Neural cell (in vitro differentiated cells): ENCODE measurements around the gene A1CF.
"Not testable (repeated sequence)": the region's sequence is repeated elsewhere in the genome, so short reads cannot be mapped to it uniquely, and the experiment has no call there.

Source experiments
- EZH2 ChIP-seq: fragments of 200-600, 300-800 bp; shearing (Covaris generic), sonication (generic); IDR thresholded peaks from 2 replicates; pipeline ENCODE4 v1.6.1; 2014; ENCODE audit warnings: antibody characterized with exemption, low read length, borderline replicate concordance, mild to moderate bottlenecking; ENCODE audit not compliant: insufficient read depth, poor library complexity, severe bottlenecking
- MXI1 ChIP-seq: fragments of 450-650 bp; conservative IDR thresholded peaks from 2 replicates; pipeline ENCODE4 v1.6.1; 2014; ENCODE audit warnings: antibody characterized with exemption, mild to moderate bottlenecking; ENCODE audit not compliant: poor library complexity, severe bottlenecking
- POLR2AphosphoS5 ChIP-seq: IDR thresholded peaks from 2 replicates; pipeline ENCODE4 v1.6.1; 2012
- RAD21 ChIP-seq: fragments of 450-650 bp; conservative IDR thresholded peaks from 2 replicates; pipeline ENCODE4 v1.6.1; 2014; ENCODE audit warnings: antibody characterized with exemption, mild to moderate bottlenecking, moderate library complexity
- REST ChIP-seq: IDR thresholded peaks from 2 replicates; pipeline ENCODE4 v1.6.1; 2012; ENCODE audit warnings: borderline replicate concordance
- TAF1 ChIP-seq: IDR thresholded peaks from 2 replicates; pipeline ENCODE4 v1.6.1; 2012; ENCODE audit warnings: low read depth
- TF ChIP-seq, protein P1 (sequence below): fragments of 450-650 bp; IDR thresholded peaks from 2 replicates; pipeline ENCODE4 v1.5.1; 2014; ENCODE audit warnings: antibody characterized with exemption, mild to moderate bottlenecking, moderate library complexity; ENCODE audit not compliant: poor library complexity, severe bottlenecking

- TF ChIP-seq, protein P1, sequence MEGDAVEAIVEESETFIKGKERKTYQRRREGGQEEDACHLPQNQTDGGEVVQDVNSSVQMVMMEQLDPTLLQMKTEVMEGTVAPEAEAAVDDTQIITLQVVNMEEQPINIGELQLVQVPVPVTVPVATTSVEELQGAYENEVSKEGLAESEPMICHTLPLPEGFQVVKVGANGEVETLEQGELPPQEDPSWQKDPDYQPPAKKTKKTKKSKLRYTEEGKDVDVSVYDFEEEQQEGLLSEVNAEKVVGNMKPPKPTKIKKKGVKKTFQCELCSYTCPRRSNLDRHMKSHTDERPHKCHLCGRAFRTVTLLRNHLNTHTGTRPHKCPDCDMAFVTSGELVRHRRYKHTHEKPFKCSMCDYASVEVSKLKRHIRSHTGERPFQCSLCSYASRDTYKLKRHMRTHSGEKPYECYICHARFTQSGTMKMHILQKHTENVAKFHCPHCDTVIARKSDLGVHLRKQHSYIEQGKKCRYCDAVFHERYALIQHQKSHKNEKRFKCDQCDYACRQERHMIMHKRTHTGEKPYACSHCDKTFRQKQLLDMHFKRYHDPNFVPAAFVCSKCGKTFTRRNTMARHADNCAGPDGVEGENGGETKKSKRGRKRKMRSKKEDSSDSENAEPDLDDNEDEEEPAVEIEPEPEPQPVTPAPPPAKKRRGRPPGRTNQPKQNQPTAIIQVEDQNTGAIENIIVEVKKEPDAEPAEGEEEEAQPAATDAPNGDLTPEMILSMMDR: not testable (repeated sequence)
- TF ChIP-seq REST, RAD21, POLR2AphosphoS5, EZH2, TAF1, MXI1: not testable (repeated sequence)
These were observed 4.4 kb downstream of the A1CF start for GRCh38 chr10:50881046-50881445.
